ENCODE data around the gene WFIKKN1. TPM values are rescaled to one million over a fixed set of nuclear protein-coding genes. Genes with fewer than 3 reads are reported as not detected.
A peak's percentile ranks its signal among the peaks of the same experiment; 100 is the strongest.

WFIKKN1 gene
- total RNA-seq, 5 donors from 2014 or later (not counting 1 experiment from before 2014, with no cell fraction given) = 0.15 to 1.5 (median 1.0) TPM

DNA sequence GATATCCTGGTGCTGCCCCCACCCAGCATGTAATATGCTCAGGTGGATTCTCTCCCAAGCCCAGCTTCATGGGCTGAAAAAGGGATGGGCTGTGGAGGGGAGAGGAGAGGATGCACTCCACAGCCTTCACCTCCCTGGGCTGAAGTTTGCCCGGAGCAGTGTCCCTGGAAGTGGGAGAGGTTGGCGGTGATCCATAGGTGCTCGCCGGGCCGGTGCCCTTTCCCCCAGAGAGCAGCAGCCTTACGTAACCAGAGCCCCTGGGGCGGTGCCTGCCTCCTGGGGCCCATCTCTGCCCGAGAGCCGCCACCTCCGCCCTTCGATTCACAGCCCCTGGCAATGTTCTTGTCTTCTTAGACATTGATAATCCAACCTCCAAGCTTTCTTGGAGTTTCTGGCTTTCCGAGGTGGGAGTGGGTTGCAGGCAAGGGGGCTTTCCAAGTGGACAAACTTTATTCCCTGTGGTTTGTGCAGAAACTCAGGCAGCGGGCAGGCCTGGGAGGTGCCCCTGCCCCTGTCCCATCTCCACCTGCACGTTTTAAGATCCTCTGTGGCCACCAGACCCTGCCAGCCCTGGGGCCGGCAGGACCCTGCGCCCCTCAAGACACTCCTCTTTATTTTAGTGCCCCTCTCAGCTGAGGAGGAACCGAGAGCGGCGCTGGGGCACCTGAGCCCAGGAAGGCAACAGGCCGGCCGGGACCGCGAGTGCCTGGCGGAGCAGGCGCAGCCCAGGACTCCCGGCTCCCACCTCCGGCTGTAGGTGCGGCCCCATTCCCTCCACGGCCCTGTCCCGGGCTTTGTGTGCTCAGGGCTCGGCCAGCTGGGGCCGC lies 15.3 kb downstream of the WFIKKN1 start:
- no peaks in the 10 kb centered on the region for H3K27me3 ChIP-seq (replicated peaks in 1 of 2; ENCODE audit: control insufficient read depth in 2 of 2, extremely low read depth in 1 of 2, insufficient read depth in 2 of 2, low read length in 1 of 2)
- no peak overlapping the region for H3K4me3 ChIP-seq (ENCODE audit: control insufficient read depth in 1 of 2, extremely low read depth in 1 of 2, low read length in 1 of 2)
- H3K36me3 Mint-ChIP-seq = no peaks in the 10 kb centered on the region
- POLR2A ChIA-PET = interaction anchor here in 1 of 2 donors (0.6 kb wide), 1 partner anchor 25 kb away, joined by 4 read pairs; no protein-coding TSS in a partner anchor
- H3K4me1 ChIP-seq (ENCODE audit: control insufficient read depth in 1 of 2, extremely low read depth in 1 of 2, insufficient read depth in 2 of 2, low read length in 2 of 2) = peaks cover 5 to 42% of the 10 kb centered on the region in 2 experiments
- no peaks in the 10 kb centered on the region for H3K9me3 Mint-ChIP-seq
- CTCF ChIA-PET = no interaction called here
- no peaks in the 10 kb centered on the region for H3K9me3 ChIP-seq
- 95% methylated on average over 23 of the region's 32 CpGs for whole genome bisulfite sequencing (ENCODE audit: insufficient coverage)
- peaks cover 0 to under 1% of the 10 kb centered on the region in 2 donors for H3K36me3 ChIP-seq (ENCODE audit: control insufficient read depth in 2 of 2, extremely low read depth in 1 of 2, insufficient read depth in 1 of 2, low read length in 1 of 2)
- no peaks in the 10 kb centered on the region for H3K27me3 Mint-ChIP-seq
- peaks cover 9 to 33% (median 24%) of the 10 kb centered on the region in 3 donors for H3K4me1 Mint-ChIP-seq
- H3K27ac Mint-ChIP-seq = no peak overlapping the region
- H3K4me3 Mint-ChIP-seq = no peak overlapping the region
- no peak for ATAC-seq (replicated peaks in 1 of 4)
- no peak for DNase-seq
- no peak overlapping the region for H3K27ac ChIP-seq (ENCODE audit: low read length)

DNA sequence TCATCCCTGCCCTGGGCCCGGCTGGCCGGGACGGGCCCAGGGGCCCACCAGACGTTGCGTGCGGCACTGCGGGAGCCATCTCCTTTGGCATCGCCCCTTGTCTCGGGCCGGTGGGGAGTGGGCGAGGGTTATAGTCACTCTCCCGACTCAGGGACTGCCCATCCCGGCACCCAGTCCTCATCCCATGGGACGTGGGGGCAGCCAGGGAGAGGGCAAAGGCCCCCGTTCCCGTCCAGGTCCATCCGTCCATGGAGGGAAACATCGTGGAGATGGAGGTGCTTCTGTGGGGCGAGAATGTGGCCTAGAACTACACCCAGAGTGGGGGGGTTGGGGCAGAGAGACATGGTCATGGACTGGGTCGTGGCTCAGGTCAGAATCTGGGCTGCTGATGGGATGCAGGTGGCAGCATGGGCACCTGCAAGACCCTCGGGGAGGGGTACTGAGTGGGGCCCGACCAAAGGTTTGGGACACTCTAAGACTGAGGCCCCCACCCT lies 15.9 kb downstream of the WFIKKN1 start:
- Mint-ChIP-seq H3K27ac (no peak overlapping the region), H3K4me3 (peak overlapping the region in 1 of 3 donors; percentile 28), H3K36me3 (no peaks in the 10 kb centered on the region), H3K27me3 (no peaks in the 10 kb centered on the region), H3K4me1 (peaks cover 9 to 33% (median 24%) of the 10 kb centered on the region in 3 donors), H3K9me3 (no peaks in the 10 kb centered on the region)
- H3K36me3 ChIP-seq (ENCODE audit: control insufficient read depth in 2 of 2, extremely low read depth in 1 of 2, insufficient read depth in 1 of 2, low read length in 1 of 2) = peaks cover 0 to 7% of the 10 kb centered on the region in 2 donors
- no peak for DNase-seq
- 91% methylated on average over 15 of the region's 22 CpGs for WGBS (ENCODE audit: insufficient coverage)
- no peak for ATAC-seq (replicated peaks in 1 of 4)
- H3K27ac ChIP-seq (ENCODE audit: low read length) = no peak overlapping the region
- POLR2A ChIA-PET = no interaction called here
- H3K9me3 ChIP-seq = no peaks in the 10 kb centered on the region
- H3K27me3 ChIP-seq (replicated peaks in 1 of 2; ENCODE audit: control insufficient read depth in 2 of 2, extremely low read depth in 1 of 2, insufficient read depth in 2 of 2, low read length in 1 of 2) = no peaks in the 10 kb centered on the region
- H3K4me1 ChIP-seq (ENCODE audit: control insufficient read depth in 1 of 2, extremely low read depth in 1 of 2, insufficient read depth in 2 of 2, low read length in 2 of 2) = peaks cover 5 to 37% of the 10 kb centered on the region in 2 experiments
- no peak overlapping the region for H3K4me3 ChIP-seq (ENCODE audit: control insufficient read depth in 1 of 2, extremely low read depth in 1 of 2, low read length in 1 of 2)
- CTCF ChIA-PET = no interaction called here

DNA sequence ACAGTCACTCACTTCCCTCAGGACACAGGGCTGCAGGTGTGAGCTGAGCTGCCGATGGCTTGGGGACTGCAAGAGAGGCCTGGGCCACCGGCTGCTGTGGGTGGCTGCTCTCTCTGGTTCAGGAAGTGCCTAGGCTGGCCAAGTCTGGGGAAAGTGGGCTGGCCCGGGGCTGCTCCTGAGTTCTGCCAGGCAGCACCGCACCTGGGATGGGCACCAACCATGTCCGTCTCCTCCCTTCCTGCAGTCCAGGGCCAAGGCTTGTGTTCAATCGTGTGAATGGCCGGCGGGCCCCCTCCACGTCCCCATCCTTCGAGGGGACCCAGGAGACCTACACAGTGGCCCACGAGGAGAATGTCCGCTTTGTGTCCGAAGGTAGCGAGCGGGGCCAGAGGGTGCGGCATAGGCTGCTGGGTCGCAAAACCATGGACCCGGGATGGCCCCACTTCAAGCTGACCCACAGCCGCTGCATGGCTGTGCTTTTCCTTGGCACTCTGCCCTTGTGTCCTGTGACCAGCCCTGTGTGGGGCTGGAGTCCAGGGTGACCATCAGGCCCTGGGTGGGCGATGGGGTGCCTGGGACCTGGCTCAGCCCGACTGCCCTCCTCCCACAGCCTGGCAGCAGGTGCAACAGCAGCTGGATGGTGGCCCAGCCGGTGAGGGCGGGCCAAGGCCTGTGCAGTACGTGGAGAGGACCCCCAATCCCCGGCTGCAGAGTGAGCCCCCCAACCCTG lies 16.6 kb downstream of the WFIKKN1 start:
- H3K27me3 ChIP-seq (replicated peaks in 1 of 2; ENCODE audit: control insufficient read depth in 2 of 2, extremely low read depth in 1 of 2, insufficient read depth in 2 of 2, low read length in 1 of 2) = no peaks in the 10 kb centered on the region
- POLR2A ChIA-PET = no interaction called here
- no peak overlapping the region for H3K27ac ChIP-seq (ENCODE audit: low read length)
- H3K36me3 Mint-ChIP-seq = no peaks in the 10 kb centered on the region
- ATAC-seq (replicated peaks in 1 of 4) = no peak
- WGBS (ENCODE audit: insufficient coverage) = 93% methylated on average over 20 of the region's 25 CpGs
- no peak overlapping the region for H3K4me3 ChIP-seq (ENCODE audit: control insufficient read depth in 1 of 2, extremely low read depth in 1 of 2, low read length in 1 of 2)
- H3K4me1 ChIP-seq (ENCODE audit: control insufficient read depth in 1 of 2, extremely low read depth in 1 of 2, insufficient read depth in 2 of 2, low read length in 2 of 2) = peaks cover 5 to 36% of the 10 kb centered on the region in 2 experiments
- H3K9me3 Mint-ChIP-seq = no peaks in the 10 kb centered on the region
- peaks cover 0 to 7% of the 10 kb centered on the region in 2 donors for H3K36me3 ChIP-seq (ENCODE audit: control insufficient read depth in 2 of 2, extremely low read depth in 1 of 2, insufficient read depth in 1 of 2, low read length in 1 of 2)
- H3K4me1 Mint-ChIP-seq = peaks cover 9 to 33% (median 24%) of the 10 kb centered on the region in 3 donors
- H3K4me3 Mint-ChIP-seq = peak overlapping the region in 1 of 3 donors; percentile 28
- CTCF ChIA-PET = no interaction called here
- no peaks in the 10 kb centered on the region for H3K9me3 ChIP-seq
- no peaks in the 10 kb centered on the region for H3K27me3 Mint-ChIP-seq
- DNase-seq = no peak
- no peak overlapping the region for H3K27ac Mint-ChIP-seq

DNA sequence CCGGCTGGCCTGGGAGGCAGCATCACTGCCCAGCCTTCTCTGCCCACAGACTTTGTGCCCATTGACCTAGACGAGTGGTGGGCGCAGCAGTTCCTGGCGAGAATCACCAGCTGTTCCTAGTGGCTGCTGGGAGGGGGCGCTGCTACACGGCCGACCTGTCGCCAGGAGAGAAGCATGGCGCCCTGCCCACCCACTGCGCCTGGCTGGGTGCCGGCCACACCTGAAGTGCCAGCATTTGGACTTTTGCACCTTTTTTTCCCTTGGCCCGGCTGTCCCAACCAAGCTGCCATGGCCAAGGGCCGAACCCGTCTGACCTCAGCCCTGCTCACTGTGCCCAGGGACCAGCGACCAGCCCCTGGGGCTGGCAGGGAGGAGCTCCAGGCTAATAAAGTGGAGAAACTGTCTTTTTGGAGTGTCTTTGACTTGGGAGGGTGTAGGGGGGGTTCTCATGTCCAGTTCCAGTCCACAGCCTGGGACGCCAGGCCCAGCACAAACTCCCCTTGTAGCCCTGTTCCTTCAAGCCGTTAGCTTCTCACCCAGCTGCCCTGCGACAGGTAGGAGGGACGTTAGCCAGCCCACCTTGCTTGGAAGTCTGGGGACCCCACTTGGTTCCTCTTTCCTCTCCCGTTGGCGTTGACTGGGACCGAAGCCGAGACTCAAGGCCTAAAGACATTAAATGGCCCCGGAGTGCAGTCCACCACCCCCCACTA lies 17.4 kb downstream of the WFIKKN1 start:
- ATAC-seq (replicated peaks in 1 of 4) (no peak), DNase-seq (peak in 6 of 35 experiments; percentile 25 to 55 (median 34))
- Histone ChIP-seq H3K27me3 (replicated peaks in 1 of 2; ENCODE audit: control insufficient read depth in 2 of 2, extremely low read depth in 1 of 2, insufficient read depth in 2 of 2, low read length in 1 of 2) (no peaks in the 10 kb centered on the region), H3K4me1 (ENCODE audit: control insufficient read depth in 1 of 2, extremely low read depth in 1 of 2, insufficient read depth in 2 of 2, low read length in 2 of 2) (peaks cover 5 to 27% of the 10 kb centered on the region in 2 experiments), H3K27ac (ENCODE audit: low read length) (peak overlapping the region; percentile 88), H3K4me3 (ENCODE audit: control insufficient read depth in 1 of 2, extremely low read depth in 1 of 2, low read length in 1 of 2) (peak overlapping the region; percentile 68 to 74), H3K9me3 (no peaks in the 10 kb centered on the region), H3K36me3 (ENCODE audit: control insufficient read depth in 2 of 2, extremely low read depth in 1 of 2, insufficient read depth in 1 of 2, low read length in 1 of 2) (peaks cover 0 to 7% of the 10 kb centered on the region in 2 donors)
- Mint-ChIP-seq H3K9me3 (no peaks in the 10 kb centered on the region), H3K27me3 (no peaks in the 10 kb centered on the region), H3K27ac (peak overlapping the region; percentile 59 to 61), H3K4me1 (peaks cover 9 to 26% (median 19%) of the 10 kb centered on the region in 3 donors), H3K36me3 (no peaks in the 10 kb centered on the region), H3K4me3 (peak overlapping the region; percentile 68 to 75 (median 68))
- WGBS (ENCODE audit: insufficient coverage) = 43% methylated on average over 21 of the region's 24 CpGs
- ChIA-PET CTCF (interaction anchor here in 1 of 2 donors (0.6 kb wide), 1 partner anchor 465 kb away, joined by 6 read pairs; no protein-coding TSS in a partner anchor), POLR2A (no interaction called here)

DNA sequence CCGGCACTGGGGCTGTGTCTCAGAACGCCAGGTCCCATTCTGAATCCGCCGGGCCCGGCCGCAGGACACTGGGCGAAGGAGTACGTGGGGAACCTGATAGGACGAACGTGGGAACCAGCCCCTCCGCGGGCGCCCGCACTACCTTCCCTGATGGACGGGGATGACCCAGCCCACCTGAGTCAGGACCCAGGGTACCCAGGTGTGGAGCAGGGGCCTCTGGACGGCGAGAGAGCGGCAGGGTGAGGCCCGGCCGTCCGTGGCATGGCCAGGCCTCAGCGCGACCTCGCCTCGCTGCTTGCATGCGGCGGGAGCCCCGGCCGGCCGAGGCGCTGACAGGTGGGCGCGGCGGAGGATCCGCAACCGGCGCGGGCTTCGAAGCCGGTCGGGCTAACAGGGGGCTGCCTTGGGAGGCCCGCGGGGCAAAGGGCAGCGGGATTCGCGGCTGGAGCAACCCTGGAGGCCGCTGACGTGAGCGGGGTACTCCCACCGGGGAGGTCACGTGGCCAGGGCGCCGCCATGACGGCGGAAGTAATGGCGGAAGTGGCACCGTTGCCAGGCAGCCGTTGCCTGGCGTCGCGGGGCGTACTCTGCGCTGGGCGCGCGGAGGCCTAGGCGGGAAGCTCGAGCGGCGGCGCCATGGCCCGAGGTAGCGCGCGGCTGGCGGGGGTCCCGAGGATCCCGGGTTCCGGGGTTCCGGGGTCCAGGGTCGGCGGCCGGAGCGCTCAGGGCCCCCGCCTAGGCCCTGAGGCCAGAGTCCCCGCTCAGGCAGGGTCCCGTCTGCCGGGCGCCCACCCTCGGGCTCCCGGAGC lies 18.2 kb downstream of the WFIKKN1 start, which contains the start of gene WDR90:
WDR90 (plus strand) TSS at position 585 of the 809 bp plus-strand sequence; CDS start at position 637, 52 bp downstream.
- Mint-ChIP-seq H3K27ac (peak within 1 kb of the TSS; percentile 59 to 61), H3K4me3 (peak within 1 kb of the TSS; percentile 68 to 75 (median 68)), H3K36me3 (no peaks in the 10 kb centered on the region), H3K9me3 (no peaks in the 10 kb centered on the region), H3K27me3 (no peaks in the 10 kb centered on the region), H3K4me1 (peaks cover 6 to 22% (median 16%) of the 10 kb centered on the region in 3 donors)
- ATAC-seq (replicated peaks in 1 of 4) (peak; percentile 90 to 98 (median 92)), DNase-seq (peak; percentile 79 to 95 (median 90))
- Histone ChIP-seq H3K4me3 (ENCODE audit: control insufficient read depth in 1 of 2, extremely low read depth in 1 of 2, low read length in 1 of 2) (peak within 1 kb of the TSS; percentile 68 to 74), H3K36me3 (ENCODE audit: control insufficient read depth in 2 of 2, extremely low read depth in 1 of 2, insufficient read depth in 1 of 2, low read length in 1 of 2) (peaks cover 0 to 7% of the 10 kb centered on the region in 2 donors), H3K27ac (ENCODE audit: low read length) (peak within 1 kb of the TSS; percentile 88), H3K4me1 (ENCODE audit: control insufficient read depth in 1 of 2, extremely low read depth in 1 of 2, insufficient read depth in 2 of 2, low read length in 2 of 2) (peaks cover 5 to 27% of the 10 kb centered on the region in 2 experiments), H3K9me3 (no peaks in the 10 kb centered on the region), H3K27me3 (replicated peaks in 1 of 2; ENCODE audit: control insufficient read depth in 2 of 2, extremely low read depth in 1 of 2, insufficient read depth in 2 of 2, low read length in 1 of 2) (no peaks in the 10 kb centered on the region)
- CTCF ChIA-PET = interaction anchor here in 1 of 2 donors (0.6 kb wide), 1 partner anchor 466 kb away, joined by 6 read pairs; no protein-coding TSS in a partner anchor
- POLR2A ChIA-PET = no interaction called here
- WGBS (ENCODE audit: insufficient coverage) = under 1% methylated on average over 91 of the region's 91 CpGs
